ENCODE measurements around the gene HS6ST1.
A peak's percentile ranks its signal among the peaks of the same experiment; 100 is the strongest.

HS6ST1 gene

GRCh38 chr2:128342550-128342949 is 23.9 kb upstream of the HS6ST1 start:
- no peak overlapping the region for H3K4me3 ChIP-seq (ENCODE audit: low read length)
- no peak for DNase-seq (ENCODE audit: low read depth)
- TF ChIP-seq CTCF (conservative IDR thresholded peaks at IDR 0.05; ENCODE audit: low read length) = no peak

GRCh38 chr2:128341621-128342020 is 23.0 kb upstream of the HS6ST1 start:
- DNase-seq (ENCODE audit: low read depth) = no peak
- no peak overlapping the region for H3K4me3 ChIP-seq (ENCODE audit: low read length)
- TF ChIP-seq CTCF (conservative IDR thresholded peaks at IDR 0.05; ENCODE audit: low read length) = no peak

GRCh38 chr2:128332091-128332634 is 13.5 kb upstream of the HS6ST1 start:
- DNase-seq (ENCODE audit: low read depth) = no peak
- no peak overlapping the region for H3K4me3 ChIP-seq (ENCODE audit: low read length)
- TF ChIP-seq CTCF (conservative IDR thresholded peaks at IDR 0.05; ENCODE audit: low read length) = no peak

- DNase-seq (ENCODE audit: low read depth) = no peak
- H3K4me3 ChIP-seq (ENCODE audit: low read length) = no peak overlapping the region
- no peak for TF ChIP-seq CTCF (conservative IDR thresholded peaks at IDR 0.05; ENCODE audit: low read length)
Observed at GRCh38 chr2:128330583-128330982, 11.9 kb upstream of the HS6ST1 start.

- peak; percentile 94 for DNase-seq (ENCODE audit: low read depth)
- TF ChIP-seq CTCF (conservative IDR thresholded peaks at IDR 0.05; ENCODE audit: low read length) = no peak; the same call in 1 of the 2 replicates
- H3K4me3 ChIP-seq (ENCODE audit: low read length) = no peak overlapping the region
Observed at GRCh38 chr2:128329607-128330006, 10.9 kb upstream of the HS6ST1 start.

GRCh38 chr2:128327180-128327964 is 8.7 kb upstream of the HS6ST1 start:
- no peak for TF ChIP-seq CTCF (conservative IDR thresholded peaks at IDR 0.05; ENCODE audit: low read length)
- no peak overlapping the region for H3K4me3 ChIP-seq (ENCODE audit: low read length)
- no peak for DNase-seq (ENCODE audit: low read depth)

GRCh38 chr2:128326346-128326745 is 7.7 kb upstream of the HS6ST1 start:
- TF ChIP-seq CTCF (conservative IDR thresholded peaks at IDR 0.05; ENCODE audit: low read length) = no peak
- DNase-seq (ENCODE audit: low read depth) = no peak
- no peak overlapping the region for H3K4me3 ChIP-seq (ENCODE audit: low read length)
